Testis (tissue), 3 donors: ENCODE results near the gene SEMA3G. TPM values are rescaled to one million over a fixed set of nuclear protein-coding genes. Genes with fewer than 3 reads are reported as not detected.

Experiments
- DNase-seq: peaks from one replicate; pipeline ENCODE4 v3.0.0-alpha.2; 2019
- H3K27ac ChIP-seq, 2 donors: fragments of 200-600 bp; sonication (generic); one replicate each; pipeline ENCODE4 v1.5.1; 2019
- H3K27me3 ChIP-seq: fragments of 200-600 bp; sonication (generic); one replicate; pipeline ENCODE4 v1.5.1; 2019
- H3K36me3 ChIP-seq: fragments of 200-600 bp; sonication (generic); one replicate; pipeline ENCODE4 v1.5.1; 2017; ENCODE audit warnings: low read depth; ENCODE audit errors: missing control alignments
- H3K4me1 ChIP-seq: fragments of 200-600 bp; sonication (generic); one replicate; pipeline ENCODE4 v1.5.1; 2019
- H3K4me3 ChIP-seq, 2 donors: fragments of 200-600 bp; sonication (generic); one replicate each; pipeline ENCODE4 v1.5.1; 2017 to 2019
- H3K9me3 ChIP-seq: fragments of 200-600 bp; sonication (generic); one replicate; pipeline ENCODE4 v1.5.1; 2017
- CTCF ChIP-seq, 3 experiments: fragments of 450-650 bp in 2 of 3; fragments of 200-600 bp in 1 of 3; sonication (generic) in 1 of 3; IDR thresholded peaks; one replicate each; pipeline ENCODE4 v1.5.1; 2016 to 2019; ENCODE audit warnings: antibody characterized with exemption in 3 of 3, mild to moderate bottlenecking in 2 of 3, moderate library complexity in 1 of 3
- POLR2A ChIP-seq: fragments of 450-650 bp; IDR thresholded peaks from one replicate; pipeline ENCODE4 v1.6.1; 2017; ENCODE audit warnings: antibody characterized with exemption, mild to moderate bottlenecking, moderate library complexity
- WGBS, 2 donors: methylation state at CpG; one replicate each; pipeline ENCODE4 v1.1.5; 2018; 5-methylcytosine and 5-hydroxymethylcytosine counted together
- intact Hi-C: fragments of 100-400 bp; cut with DNase I; formaldehyde crosslinking; loops from one replicate; pipeline ENCODE4 v1.15.1; 2023; ENCODE audit warnings: low total_unique reads
- polyA plus RNA-seq: library from polyadenylated mRNA; stranded (reverse); fragments of 350-450 nt; fragmentation: Illumina TruSeq; extraction: RNeasy Lipid Tissue Mini Kit (QIAGEN cat#74804); gene quantifications from one replicate; pipeline ENCODE4 v1.2.3, GENCODE V29; 2014; ENCODE audit warnings: low read depth, low replicate concordance; ENCODE audit not compliant: insufficient read depth
- total RNA-seq, 2 donors: library from RNA; depleted of rRNA; stranded (reverse); fragments of >200 nt; gene quantifications; one replicate each; pipeline ENCODE4 v1.2.3, GENCODE V29; 2016

The SEMA3G gene
- total and polyA plus RNA-seq, 3 donors from 2014 or later, result 1.7 to 3.1 (median 2.1) TPM

GRCh38 chr3:52393131-52393807 lies 51.6 kb downstream of the SEMA3G start:
- no peak for DNase-seq
- no peaks in the 10 kb centered on the region for H3K4me1 ChIP-seq
- no peak overlapping the region for H3K4me3 ChIP-seq
- no peaks in the 10 kb centered on the region for H3K27me3 ChIP-seq
- no peak overlapping the region for H3K27ac ChIP-seq
- intact Hi-C loops, result no loop called here
- WGBS, 2 donors, result 91 to 93% methylated on average over 17 to 18 of the region's 18 CpGs
- no peaks in the 10 kb centered on the region for H3K9me3 ChIP-seq
- no peaks in the 10 kb centered on the region for H3K36me3 ChIP-seq
- TF ChIP-seq POLR2A, result no peak
- TF ChIP-seq CTCF (IDR thresholded peaks at IDR 0.05), result no peak

GRCh38 chr3:52392216-52392930 lies 52.5 kb downstream of the SEMA3G start:
- no peak overlapping the region for H3K27ac ChIP-seq
- no peak overlapping the region for H3K4me3 ChIP-seq
- no peaks in the 10 kb centered on the region for H3K27me3 ChIP-seq
- no peaks in the 10 kb centered on the region for H3K9me3 ChIP-seq
- no peaks in the 10 kb centered on the region for H3K36me3 ChIP-seq
- intact Hi-C loops, result no loop called here
- 88% methylated on average over 5 to 16 of the region's 16 CpGs for WGBS, 2 donors
- no peaks in the 10 kb centered on the region for H3K4me1 ChIP-seq
- no peak for TF ChIP-seq CTCF (IDR thresholded peaks at IDR 0.05)
- no peak for TF ChIP-seq POLR2A
- no peak for DNase-seq

DNA sequence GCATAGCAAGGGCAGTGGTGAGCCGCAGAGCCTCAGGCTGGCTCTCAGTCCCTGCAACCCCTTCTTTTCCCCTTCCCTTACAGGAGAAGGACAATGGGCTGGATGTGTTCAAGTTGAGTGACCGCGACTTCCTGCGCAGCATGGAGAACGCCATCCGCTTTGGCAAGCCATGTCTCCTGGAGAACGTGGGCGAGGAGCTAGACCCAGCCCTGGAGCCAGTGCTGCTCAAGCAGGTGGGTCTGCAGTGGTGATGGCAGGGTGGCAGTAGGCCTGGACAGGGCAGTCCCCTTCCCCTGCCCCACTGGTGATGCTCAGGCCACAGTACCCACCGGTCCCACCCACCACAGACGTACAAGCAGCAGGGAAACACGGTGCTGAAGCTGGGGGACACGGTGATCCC lies 53.8 kb downstream of the SEMA3G start:
- H3K4me3 ChIP-seq, result no peak overlapping the region
- no peak for DNase-seq
- H3K4me1 ChIP-seq, result no peaks in the 10 kb centered on the region
- no peaks in the 10 kb centered on the region for H3K9me3 ChIP-seq
- no peaks in the 10 kb centered on the region for H3K27me3 ChIP-seq
- H3K36me3 ChIP-seq, result no peaks in the 10 kb centered on the region
- no peak overlapping the region for H3K27ac ChIP-seq
- WGBS, 2 donors, result 93 to 95% methylated on average over 4 to 12 of the region's 12 CpGs
- intact Hi-C loops, result no loop called here
- TF ChIP-seq POLR2A (no peak), CTCF (IDR thresholded peaks at IDR 0.05) (no peak)

- 96 to 98% methylated on average over 8 to 9 of the region's 9 CpGs for WGBS, 2 donors
- H3K36me3 ChIP-seq, result no peaks in the 10 kb centered on the region
Measured at GRCh38 chr3:52388933-52389332, 56.0 kb downstream of the SEMA3G start.

More at GRCh38 chr3:52388933-52389332, 56.0 kb downstream of the SEMA3G start:
- Histone ChIP-seq H3K4me3 (no peak overlapping the region), H3K27ac (no peak overlapping the region), H3K4me1 (no peaks in the 10 kb centered on the region), H3K27me3 (no peaks in the 10 kb centered on the region), H3K9me3 (no peaks in the 10 kb centered on the region)
- intact Hi-C loops, result no loop called here
- TF ChIP-seq POLR2A (no peak), CTCF (IDR thresholded peaks at IDR 0.05) (no peak)
- DNase-seq, result no peak
